HPDE6-E6E7 (cell line): ENCODE data around the gene CBX6.

Experiments
- DNase-seq: peaks from one replicate; pipeline ENCODE4 v3.0.0; 2011; ENCODE audit warnings: missing footprints; ENCODE audit errors: extremely low spot score

Gene CBX6

DNA sequence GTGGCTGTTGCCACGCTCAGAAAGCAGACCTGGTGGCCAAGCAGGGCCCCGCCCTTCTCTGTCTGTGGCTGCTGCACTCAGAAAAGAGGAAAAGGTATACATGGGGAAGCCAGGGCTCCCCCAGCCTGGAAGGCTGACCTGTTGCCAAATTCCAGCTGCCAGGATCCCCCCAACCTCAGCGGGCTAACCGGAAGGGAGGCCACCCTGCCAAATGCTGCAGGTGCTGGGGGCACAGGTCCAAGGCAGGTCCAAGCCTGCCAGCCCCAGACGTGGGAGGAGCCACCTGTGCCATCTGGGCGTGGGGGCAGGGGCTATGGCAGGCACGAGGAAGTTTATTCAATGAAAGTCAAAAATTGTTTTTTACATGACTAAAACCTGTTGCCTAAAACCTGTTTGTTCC is 30.8 kb downstream of the CBX6 start:
- no peak for DNase-seq

DNA sequence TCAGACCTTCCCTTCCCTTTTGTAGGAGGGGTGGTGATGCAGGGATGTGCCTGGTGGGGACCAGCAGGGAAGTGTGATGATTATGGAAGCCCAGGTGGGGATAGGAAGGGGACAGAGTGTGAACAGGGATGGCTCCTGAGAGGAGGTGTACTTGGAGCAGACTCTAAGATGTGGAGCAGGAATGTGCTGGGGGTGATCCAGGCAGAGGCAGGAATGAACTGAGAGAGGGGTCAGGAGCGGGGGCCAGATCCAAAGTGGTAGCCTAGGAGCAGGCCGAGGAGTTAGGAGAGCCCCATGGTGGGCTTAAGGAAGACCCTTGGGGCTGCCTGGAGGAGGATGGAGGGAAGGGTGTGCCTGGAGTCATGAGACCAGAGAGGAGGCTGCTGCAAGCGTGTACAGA is 31.9 kb downstream of the CBX6 start:
- no peak for DNase-seq

DNA sequence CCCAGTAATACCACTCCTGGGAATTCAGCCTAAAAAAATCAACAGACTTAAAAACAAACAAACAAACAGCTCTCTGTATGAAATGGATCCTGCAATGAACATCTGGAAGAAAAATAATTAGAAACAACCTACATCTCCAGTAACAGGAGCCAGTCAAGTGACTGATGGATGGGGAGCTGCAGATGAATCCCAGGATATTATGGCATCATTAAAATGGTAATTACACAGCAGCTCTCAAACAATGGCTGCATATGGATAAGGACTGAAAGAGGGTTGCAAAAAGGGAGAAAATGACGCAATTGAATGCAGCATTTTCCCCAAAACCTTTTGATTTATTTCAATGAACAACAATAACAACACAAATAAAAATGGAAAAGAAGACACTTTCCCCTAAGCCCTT is 32.3 kb downstream of the CBX6 start:
- DNase-seq = no peak

DNA sequence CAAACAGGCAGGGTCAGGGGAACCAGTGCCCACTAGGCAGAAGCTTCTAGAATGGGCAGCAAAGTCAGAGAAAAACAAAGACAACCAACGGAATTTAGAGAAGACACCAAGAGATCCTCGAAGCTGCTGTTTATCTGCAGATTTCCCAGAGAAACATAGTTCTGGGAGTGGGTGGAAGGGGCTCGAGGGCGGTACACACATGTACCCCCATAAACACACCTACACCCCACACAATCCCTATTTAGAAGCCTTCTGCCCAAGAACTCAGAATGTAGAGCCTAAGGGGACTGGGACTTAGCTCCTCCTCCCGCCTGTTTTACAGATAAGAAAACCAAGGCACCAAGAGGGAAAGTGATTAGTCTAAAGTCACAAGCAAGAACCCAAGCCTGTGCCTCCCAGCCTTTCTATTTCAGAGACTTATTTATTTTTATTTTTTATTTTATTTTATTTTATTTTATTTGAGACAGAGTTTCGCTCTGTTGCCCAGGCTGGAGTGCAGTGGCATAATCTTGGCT is 34.5 kb downstream of the CBX6 start:
- DNase-seq = no peak

DNA sequence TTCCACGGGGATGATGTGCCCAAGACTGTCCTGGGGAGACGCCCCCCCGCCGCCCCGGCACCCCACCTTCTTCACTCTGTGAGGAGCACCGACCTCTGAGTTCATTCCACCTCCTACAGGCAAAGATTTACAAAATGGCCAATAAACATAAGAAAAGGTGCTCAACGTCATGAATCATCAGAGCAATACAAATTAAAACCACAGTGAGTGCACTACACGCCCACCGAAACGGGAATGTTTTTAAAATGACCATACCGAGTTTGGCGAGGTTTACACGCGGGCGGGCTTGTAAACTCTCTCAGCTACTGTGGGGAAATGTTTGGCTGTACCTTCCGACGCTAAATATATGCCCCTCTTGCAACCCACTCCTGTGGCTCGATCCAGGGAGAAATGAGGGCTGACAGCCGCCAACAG is 36.1 kb downstream of the CBX6 start:
- no peak for DNase-seq

DNA sequence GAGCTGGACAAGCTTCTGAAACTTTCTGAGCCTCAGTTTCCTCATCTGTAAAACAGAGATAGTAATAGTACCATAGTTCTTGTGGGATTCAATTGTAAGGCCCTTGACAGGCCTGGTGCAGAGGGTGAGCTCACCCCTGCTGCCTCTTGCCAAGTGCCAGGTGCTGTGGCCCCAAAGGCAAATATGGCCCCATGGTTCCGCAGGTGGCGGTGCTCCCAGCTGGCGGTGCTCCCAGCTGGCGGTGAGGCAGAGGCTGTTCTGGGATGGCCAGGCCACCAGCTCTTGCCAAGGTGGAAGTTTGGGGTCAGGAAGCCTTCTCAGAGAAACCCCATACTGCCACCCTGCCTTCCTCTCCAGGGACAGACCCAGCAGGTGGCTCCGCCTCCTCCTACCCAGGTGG is 37.0 kb downstream of the CBX6 start:
- no peak for DNase-seq

DNA sequence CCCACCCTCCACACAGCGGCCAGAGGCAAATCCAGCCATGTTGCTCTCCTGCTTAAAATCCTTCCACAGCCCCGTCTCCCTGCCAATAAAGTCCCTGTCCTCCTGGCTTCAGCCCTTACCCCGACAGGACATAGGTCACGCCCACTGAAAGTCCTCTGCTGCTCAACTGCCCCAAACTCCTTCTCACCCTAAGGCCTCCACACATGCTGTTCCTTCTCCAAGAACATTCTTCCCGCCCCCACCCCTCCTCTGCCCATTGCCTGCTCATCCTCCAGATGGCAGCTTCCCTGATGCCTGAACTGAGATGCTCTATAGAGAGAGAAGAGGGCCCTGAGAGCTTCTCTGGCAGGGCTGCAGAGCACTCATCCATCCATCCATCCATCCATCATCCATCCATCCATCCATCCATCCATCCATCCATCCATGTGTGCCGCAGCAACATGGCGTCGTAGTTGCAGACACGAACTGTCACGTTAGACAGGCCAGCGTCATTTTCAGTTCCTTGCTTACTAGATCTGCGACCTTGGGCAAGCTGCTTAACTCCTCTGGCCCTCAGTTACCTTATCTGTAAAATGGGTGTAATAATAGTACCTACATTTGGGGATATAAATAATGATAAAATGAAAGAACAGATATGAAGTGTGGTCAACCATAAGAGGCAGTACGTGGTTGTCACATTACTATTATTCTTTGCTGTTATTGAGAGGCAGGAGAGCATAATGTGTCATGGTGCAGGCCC is 37.6 kb downstream of the CBX6 start:
- DNase-seq = no peak

DNA sequence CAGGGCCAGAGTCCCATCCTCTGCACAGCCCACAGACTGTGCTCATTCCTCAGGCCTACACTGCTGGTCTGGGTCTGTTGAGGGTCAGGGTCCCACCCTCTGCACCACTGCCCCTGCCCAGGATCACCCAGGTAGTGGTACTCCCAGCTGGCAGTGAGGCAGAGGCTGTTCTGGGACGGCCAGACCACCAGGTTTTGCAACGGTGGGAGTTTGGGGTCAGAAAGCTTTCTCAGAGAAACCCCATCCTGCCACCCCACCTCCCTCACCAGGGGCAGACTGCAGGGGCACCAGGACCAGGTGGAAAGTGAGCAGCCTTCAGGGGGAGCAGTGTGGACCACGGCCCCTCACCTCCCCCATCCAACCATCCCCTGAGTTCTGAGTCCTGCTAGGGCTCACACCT is 39.0 kb downstream of the CBX6 start:
- DNase-seq = no peak

GRCh38 chr22:38832005-38832978 is 39.7 kb downstream of the CBX6 start:
- DNase-seq = no peak

GRCh38 chr22:38831166-38831945 is 40.7 kb downstream of the CBX6 start:
- DNase-seq = no peak

DNA sequence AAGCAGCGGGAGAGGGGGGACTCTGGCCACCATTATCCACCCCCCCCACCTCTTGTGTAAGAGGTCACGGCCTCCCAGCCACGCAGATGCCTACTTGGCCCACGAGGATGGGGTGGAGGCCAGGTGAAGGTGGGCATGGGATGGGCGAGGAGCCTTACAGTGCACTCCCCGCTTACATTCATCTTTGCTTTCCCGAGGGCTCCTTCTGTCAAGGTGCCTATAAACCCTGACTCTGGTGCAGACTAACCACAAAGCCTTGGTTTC is 41.2 kb downstream of the CBX6 start:
- DNase-seq = no peak

DNA sequence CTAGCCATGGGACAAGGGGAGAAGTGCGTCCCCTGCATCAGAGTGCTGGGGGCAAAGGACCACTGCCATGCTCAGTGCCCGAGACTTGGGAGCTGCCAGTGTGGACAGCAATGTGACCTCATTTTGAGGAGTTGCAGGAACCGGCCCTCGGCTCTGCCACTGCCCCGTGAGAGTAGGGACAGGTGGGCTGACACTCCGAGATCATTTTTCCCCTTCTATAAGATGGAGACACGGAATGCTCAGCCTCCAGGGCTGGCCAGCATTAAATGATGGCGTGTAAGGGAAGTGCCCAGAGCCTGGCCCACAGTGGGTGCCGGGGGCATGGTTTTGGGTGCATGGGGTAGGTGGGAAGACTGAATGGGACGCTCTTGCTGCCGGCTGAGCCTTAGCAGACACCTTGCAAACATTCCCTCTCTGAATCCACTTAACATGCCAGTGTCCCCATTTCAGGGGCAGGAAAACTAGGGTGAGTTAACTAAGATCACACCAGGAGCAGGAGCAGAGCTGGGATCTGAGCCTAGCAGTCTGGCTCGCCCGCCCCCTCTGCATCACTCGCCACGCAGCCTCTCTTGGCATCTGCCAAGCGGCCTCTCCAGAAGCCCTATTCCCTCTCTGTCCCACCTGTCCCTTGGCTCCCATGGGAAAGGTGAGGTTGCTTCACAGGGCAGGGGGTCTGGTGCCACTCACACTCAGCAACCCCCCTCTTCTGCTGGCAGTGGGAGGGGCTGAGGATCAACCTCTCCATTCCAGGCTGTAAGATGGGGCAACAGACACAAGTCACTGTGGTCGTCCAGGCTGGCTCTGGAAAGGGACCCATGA is 41.8 kb downstream of the CBX6 start:
- no peak for DNase-seq

DNA sequence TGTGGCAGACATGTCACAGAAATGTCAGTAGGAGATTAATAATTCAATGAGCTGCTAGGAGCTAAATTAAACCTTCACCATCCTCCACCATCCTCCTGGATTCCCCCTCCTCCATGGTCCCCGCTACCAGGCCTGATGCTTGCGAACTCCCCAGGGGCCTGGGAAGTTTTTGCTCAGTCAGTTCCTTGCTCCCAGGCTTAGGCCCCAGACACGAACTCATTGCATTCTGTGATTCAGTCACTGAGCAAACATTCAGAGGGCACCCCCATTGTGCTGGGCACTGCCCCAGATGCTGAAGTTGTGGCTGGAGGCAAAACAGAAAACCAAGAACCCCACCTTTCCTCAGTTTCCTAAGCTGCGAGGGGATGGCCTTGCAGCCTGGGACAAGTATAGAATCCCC is 42.5 kb downstream of the CBX6 start:
- no peak for DNase-seq

DNA sequence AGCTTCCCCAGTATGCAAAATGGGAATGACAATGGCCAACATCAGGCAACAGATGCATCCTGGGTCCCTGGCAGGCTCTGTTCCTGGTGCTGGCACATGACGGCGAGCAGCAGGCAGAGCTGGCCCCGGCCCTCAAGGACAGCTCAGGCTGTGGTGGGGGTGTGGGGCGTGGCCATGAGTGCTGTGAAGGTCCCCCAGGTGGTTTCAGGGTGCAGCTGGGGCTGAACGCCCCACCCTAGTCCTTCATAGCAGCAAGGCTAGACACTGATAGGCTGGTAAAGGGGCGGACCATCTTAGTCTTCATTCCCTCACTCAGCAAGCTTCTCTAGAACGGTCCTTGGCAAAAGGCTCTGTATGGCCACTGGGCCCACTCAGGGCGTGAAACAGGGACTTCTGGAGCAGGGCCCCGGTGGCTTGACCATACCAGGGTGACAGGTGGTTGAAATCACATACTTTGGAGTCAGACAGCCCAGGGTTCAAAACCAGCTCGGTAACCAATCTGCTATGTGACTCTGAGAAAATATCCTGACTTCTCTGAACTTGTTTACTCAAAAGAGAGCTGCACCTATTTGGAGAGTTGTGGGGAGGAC is 43.3 kb downstream of the CBX6 start:
- DNase-seq = no peak

DNA sequence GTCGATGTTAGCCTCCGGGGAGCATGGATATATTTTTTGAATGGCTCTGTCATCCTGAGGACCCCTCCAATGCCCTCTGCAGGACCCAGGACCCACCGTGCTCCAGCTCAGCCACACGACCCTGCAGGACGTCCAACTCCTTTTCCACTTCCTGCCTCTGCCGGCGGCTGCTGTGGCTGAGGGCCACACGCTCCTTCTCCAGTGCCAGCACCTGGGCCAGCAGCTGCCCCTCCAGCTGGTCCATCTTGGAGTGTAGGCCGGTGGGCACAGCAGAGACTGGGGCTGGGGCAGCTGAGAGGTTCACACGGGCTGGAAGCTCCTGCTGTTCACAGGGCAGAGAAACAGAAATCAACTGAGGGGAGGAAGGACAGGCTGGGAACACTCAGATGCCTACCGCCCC is 43.8 kb downstream of the CBX6 start:
- no peak for DNase-seq

- no peak for DNase-seq
Observed at GRCh38 chr22:38827510-38827909, 44.5 kb downstream of the CBX6 start.

DNA sequence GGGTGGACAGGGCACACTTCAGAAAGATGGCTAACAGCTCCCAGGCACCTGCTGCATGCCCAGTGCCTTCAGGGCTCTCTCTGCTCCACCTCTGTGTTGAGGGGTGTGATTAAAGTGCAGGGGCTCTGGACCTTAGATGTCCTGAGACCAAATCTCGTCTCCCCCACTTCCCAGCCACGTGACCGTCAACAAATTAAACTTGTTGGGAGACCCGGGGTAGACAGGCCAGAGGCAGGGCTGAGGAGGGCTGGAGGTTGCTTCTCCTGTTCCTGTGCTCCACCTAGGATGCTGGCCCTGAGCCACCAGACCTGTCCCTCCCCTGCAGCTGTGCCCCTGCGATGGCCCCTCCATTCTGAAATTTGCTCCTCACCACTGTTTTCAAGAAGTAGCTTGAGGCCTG is 45.2 kb downstream of the CBX6 start:
- no peak for DNase-seq

GRCh38 chr22:38826386-38826785 is 45.6 kb downstream of the CBX6 start:
- DNase-seq = no peak

GRCh38 chr22:38824585-38824984 is 47.4 kb downstream of the CBX6 start:
- DNase-seq = peak; percentile 36

DNA sequence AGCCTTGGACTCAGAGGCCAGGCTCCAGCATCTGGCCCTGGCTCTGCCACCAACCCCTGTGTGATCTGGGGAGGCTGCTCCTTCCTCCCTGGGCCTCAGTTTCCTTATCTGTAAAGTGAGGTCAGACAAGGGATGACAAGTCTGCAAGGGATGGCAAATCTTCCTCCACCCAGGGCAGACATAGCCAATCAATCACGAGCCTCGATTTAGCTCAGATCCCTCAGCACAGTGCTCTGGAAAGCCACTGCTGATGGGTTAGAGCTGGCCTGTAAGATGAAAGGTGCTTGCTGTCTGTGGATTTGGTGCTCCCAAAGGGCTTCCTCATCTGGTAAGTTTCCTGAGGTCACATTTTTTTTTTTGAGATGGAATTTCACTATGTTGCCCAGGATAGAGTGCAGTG is 48.4 kb downstream of the CBX6 start:
- DNase-seq = no peak

DNA sequence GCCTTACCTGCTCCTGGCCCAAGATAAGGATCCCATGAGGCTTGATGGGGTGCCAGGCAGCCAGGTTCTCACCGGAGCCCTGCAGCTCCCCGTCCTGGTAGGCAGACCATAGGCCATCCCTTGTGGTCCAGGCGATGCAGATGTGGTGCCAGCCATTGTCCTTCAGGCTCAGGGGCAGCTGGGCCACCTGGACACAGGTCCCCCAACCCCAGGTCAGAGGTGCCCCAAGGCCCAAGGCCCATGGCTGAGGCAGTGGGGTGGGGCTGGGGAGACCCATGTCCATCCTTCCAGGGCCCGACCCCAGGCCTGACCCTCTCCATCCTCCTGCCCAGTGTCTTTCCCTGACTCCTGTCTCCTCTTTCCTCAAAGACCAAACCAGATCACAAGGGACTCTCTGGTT is 48.9 kb downstream of the CBX6 start:
- DNase-seq = no peak
